Right renal cortex interstitium (tissue), 3 donors: ENCODE data around the gene DPT. TPM values are rescaled to one million over a fixed set of nuclear protein-coding genes. Genes with fewer than 3 reads are reported as not detected.

ENCODE experiments used
- DNase-seq, 3 donors: peaks; one replicate each; pipeline ENCODE4 v3.0.0-alpha.2; 2013; ENCODE audit warnings: low read depth in 3 of 3, low spot score in 2 of 3
- polyA plus RNA-seq, 3 donors: library from polyadenylated mRNA; unstranded; fragments of 120-200 nt; gene quantifications; one replicate each; pipeline ENCODE4 v1.2.1, GENCODE V29; 2013; ENCODE audit not compliant: insufficient read length in 3 of 3

The DPT gene
- polyA plus RNA-seq, 3 donors, result 0.10 TPM; not detected in 1

DNA sequence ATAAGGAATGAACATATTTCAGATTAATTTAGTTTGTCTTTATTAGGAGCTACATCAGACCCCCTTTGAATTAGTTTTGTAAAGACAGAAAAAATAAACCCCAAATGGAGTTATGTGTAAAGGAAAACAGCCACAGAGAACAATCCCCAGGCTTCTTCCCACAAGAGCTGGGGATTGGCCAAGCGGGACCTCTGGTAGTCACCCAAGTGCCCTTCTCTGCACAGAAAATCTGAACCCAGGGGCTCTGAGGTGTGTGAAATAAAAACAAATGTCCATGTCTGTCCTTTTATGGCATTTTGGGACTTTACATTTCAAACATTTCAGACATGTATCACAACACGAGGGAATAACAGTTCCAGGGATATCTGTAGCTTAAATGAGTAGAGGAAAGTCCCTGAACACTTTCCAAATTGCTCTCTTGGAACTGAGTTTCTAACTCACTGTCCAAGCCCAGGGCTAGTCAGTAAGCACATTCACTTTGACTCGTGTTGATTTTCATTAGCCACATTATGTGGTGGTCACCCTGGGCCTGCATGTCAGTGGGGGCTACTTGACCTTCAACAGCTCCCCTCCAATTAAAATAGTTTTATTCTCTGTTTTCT, 22.5 kb downstream of the DPT start:
- no peak for DNase-seq

DNA sequence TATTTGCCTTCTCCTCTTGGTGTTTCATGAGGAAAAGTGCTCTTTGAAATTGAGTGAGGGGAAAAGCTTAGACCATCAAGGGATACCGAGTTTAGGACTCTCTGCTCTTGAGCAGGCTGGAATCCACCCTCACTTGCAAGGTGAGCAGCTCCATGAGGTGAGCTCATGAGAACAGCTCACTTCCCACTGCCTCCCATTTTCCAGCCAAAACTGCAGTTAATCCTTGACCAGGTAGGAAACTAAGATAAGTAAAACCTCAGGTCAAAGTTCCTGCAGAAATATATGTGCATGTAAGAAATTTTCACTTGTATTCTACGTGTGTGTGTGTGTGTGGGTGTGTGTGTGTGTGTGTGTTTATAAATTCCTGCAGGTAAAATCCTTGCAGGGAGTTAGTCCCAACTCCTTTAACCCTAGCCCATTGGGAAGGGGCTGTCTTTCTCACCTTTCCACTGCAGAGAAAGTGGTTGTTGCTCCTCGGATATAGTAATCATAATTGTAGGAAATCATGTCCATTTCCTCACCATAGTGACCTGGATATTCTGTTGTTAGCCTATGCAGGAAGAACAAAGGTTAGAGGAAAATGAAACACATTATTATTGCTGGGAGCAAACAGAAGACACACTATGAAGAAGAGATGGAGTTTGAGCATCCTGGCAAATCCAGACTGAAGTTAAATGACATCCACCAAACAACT, 28.3 kb downstream of the DPT start:
- no peak for DNase-seq

DNA sequence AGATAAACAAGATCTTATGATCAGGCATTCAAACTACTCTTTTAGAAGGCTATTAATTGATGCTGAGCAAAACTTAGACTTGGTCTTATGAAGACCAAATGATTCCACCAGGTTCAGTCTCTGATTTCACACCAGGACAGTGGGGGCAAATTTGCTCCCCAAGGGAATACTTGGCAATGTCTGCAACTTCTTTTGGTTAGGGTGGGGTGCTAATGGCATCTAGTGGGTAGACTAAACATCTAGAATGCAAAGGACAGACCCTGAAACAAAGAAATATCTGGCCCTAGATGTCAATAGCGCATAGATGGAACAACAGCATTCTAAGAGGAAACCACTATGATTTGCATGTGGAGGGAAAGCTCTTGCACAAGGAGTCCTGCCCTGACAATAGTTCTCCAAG, 30.6 kb downstream of the DPT start:
- DNase-seq, result no peak

DNA sequence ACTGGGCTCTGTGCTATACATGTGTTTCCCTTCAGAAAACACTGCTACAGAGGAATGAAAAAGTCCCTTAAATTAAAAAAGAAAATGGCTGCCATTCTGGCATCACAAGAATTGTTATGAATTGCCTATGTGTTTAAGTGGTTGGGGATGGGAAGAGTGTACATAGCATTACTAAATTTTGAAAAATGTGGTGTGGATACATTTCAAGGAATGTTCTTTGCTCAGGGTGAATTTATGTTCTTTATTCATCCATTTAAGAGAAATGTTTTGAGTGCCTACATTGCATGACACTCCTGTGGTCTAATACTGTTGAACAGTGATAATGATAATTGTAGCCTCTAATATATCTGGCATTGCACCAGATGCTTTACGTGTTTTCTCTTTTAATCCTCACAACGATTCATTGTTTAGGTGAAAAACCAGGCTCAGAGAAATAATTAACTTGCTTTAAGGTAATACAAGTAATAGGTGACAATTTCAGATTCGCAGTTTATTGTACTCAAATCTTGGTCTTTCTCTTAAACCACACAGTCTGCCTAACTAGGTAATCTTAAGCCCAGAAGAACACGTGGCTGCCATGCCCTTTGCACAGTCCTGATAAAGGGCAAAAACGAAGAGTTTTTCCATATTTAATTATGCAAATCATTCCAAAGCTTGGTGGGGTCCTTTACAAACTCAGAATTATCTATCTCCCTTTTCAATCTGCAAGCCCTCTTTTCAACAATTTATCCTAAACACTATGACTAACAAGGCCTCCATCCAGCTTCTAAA, 31.5 kb downstream of the DPT start:
- DNase-seq, result no peak

DNA sequence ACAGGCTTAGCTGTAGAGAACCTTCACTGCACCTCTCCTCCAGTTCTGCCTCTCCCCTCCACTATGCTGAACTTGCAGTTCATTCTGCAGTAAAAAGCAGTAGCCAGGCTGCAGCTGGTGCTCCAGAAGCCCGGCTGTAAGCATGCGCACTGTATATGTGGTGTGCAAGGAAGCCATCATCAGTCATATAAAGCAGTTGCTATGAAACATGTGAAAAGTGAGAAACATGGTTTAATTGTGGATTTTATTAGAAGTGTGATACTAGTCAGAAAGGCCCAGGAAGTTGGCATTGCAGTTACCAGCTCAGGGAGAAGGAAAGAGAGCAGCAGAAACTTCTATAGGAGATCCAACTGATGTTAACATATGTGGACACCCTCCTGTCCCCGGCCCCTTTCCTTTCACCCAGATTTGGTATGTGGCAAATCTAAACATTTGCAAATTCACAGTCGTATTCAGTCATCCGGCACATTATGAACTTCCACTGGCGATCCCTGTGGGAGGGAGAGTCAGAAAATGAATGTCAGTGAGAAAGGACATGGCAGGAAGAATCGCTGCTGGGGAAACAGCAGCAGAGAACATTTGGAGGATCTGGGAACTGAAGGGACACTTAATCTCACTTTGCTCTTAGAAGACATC, 32.8 kb downstream of the DPT start:
- DNase-seq, result no peak

DNA sequence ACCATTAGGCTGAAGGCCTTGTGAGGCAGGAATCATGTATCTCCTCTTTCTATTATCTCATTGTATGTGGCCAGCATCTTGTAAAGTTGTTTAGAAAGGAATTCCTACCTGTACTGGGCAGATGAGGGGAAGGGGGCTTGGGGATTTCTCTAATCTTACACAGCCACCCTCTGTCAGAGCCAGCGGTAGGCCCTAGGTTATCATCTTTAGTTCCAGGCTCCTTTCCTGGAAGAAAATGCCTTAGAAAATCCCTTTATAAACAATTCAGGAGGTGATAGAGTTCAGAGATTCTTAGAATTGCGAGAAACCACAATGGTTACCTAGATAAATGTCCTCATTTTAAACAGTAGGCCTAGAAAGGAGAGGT, 35.2 kb downstream of the DPT start:
- no peak for DNase-seq

DNA sequence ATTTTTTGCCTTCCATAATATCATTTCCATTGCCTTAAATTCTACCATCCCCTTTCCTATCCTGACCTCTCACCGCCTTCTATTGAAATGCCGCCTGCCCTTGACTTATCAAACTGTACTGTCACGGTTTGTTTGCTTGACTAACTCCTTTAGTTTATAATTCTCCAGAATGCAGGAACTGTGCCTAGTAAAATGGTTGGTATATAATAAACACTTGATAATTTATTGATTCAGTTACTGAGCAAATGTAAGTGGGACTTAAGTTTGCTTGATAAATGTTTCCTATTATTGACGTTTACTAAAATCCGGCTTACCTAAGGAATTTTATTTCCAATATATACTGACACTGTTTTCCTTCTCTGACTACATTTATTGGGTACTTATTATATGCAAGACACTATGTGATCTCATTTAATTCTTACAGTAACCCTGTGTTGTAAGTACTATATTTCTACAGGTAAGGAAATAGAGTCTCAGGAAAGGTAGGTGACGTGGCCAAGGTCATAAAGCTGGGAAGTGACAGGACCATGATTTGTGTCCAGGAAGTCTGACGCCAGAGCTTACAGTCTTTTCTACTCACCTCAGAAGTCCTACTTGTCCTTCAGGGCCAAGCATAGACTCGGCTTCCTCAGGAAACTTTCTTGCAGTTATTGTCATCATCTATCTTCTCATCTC, 35.7 kb downstream of the DPT start:
- DNase-seq, result no peak

DNA sequence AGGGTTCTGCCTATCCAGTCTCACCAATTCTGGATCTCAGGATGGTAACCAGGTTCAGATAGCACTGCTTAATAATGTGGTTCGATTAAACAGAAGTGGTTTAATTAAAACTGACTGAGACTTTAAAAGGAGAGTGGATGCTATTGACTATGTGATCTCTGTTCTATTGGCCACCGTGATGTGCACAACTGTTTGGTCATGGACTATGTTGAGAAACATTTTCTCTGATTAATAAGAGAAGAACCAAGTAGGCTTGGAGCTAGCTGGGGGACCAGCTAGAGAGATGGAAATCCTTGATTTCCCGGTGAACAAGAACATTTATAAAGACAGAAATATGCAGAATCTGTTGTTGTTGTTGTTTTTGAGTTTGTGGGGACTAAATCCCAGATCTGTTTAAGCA, 36.5 kb downstream of the DPT start:
- no peak for DNase-seq

DNA sequence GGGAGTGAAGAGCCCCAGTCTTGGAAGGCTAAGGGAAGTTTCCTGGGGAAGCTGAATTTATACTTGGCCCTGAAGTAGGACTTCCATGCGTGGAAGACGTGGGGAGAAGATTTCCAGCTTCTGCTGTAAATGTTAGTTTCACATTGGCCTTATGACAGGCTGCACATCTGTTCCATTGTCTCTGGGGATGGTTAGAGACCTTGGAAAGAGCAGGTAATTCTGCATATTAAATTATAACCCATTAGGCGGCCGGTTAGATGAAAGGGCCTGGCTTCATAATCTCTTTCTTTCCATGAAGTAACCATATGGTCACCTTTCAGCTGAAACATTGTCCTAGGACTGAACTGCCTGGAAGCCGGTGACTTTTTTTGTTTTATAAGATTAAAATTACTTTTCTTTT, 37.5 kb downstream of the DPT start:
- DNase-seq, result no peak

DNA sequence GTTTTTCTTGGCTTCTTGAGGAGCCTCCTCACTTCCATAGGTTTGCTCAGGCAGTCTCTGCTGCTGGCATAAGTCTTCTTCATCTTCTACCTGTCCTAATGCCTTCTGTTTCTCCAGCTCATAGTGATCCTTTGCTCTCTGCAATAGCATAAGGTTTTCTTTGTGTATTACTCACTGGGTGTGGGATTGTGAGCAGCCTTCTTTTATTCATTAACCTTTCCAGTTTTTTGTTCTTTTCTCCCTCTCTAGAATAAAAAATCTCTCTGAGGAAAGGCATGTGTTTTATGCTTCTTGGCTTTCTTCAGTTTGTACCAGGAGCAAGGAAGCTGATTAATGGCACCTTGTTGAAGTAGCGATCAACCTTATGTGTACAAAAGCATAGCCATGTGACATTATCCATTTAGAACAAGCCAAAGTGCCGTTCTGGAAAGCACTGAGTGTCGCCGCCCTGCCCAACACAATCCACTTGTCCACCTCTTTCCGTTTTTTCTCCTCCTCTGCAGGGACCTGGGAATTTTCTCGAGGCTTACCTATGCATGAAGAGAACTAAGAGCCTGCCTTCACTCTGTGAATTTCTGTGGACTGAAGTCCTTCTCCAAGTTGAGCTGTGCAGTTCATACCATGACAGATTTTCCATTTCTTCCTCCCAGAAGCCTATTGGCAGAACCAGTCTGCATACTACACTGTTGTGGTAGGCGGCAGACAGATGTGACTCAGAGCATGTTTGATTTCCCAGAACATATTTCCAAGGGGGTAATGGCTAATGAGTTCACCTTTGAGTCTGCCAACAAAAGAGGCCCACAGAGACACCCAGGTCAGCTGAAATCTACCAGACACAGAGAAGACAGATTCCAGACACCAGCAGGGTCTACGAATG, 39.0 kb downstream of the DPT start:
- no peak for DNase-seq

DNA sequence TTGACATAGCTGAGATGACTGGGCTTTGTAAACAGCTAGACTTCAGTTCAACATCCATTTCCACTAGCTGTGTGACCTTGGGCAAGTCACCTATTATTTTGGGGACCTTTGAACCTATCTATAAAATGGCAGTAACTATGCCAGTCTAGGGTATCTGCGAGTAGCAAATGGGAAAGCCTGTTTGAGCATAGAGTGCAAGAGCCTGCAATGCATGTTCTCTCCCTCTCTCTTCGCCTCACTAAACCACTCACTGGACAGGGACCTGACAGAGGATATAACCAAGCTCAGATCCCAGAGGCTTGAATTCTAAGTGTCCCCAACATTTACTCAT, 39.7 kb downstream of the DPT start:
- DNase-seq, result no peak

DNA sequence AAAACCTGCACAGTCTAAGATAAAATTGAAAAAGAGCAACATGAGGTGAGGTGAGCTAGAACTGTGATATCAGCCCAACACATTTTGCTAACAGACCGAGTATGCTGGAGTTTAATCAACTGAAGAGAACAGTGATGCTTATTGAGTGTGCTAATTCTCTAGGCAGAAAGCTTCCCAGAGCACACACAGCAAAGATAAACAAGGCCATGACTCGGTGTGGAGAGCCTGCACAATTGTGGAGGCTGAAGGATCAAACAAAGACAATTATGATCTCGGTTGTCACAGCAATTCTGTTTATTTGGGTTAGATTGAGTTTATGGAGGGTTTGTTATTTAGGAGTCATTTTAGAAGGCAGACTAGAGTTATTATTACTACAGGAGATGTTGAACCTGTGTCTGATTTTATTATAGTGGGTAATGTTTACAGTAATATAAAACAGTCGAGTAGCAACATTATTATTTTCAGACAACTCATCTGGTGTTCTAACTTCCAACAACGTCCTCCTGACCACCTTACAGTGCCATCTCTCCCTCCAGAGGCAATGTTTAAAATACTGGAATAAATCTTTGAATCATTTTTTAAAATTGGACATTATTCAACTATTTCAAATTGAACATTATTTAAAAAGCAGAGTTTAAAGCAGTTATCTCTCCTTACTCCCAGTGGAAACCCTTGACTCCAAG, 40.2 kb downstream of the DPT start:
- no peak for DNase-seq

DNA sequence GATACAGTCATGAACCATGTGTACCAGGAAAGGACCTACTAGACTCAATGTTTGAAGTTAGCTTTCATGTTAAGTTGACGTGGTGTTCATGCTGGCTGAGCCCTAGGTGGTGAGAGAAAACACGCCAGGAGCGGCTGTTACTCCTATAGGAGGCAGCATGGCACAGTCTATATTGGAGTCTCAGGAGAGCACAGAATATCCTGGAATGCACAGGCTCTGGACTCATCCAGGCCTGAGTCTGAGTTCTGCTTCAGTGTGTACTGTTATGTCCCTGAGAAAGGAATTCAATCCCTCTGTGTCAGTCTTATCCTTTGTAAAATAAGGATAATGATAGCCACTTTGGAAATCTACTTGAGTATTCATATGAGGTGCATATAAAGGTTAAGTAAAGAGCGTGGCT, 41.2 kb downstream of the DPT start:
- no peak for DNase-seq

DNA sequence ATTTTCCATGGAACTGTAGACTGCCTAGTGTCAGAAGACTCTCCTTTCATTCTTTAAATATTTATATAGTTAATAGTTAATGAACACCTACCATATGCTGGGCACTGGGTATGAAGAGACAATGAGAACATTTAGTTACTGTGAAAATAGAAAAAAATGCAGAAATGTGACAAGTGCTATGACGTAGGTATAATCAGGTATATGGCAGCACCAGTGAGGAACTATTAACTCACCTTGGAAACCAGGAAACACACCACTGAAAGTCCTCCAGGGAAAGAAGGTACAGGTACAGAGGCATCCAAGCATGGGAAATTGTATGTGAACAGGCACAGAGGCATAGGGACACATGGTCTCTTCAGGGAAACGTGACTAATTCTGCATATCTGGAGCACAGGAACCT, 42.3 kb downstream of the DPT start:
- DNase-seq, result no peak

DNA sequence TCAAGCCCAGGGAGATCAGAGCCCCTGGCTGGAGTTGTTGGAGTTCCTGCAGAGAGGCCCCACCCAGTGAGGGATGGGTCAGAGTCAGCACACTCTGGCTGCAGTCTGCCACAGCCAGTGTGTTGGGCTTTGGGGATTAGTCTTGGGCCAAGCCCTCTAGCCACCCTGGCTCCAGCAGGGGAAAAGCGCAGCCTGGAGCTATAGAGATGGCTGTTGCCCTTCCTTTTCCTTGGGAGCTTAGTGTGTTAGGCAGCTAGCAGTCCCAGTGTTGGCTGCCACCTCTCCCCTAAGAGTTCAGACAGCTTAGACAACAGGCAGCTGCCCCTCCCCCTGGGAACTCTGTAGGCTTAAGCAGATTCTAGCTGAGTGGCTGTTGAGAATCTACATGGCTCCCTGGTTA, 45.1 kb downstream of the DPT start:
- DNase-seq, result no peak

DNA sequence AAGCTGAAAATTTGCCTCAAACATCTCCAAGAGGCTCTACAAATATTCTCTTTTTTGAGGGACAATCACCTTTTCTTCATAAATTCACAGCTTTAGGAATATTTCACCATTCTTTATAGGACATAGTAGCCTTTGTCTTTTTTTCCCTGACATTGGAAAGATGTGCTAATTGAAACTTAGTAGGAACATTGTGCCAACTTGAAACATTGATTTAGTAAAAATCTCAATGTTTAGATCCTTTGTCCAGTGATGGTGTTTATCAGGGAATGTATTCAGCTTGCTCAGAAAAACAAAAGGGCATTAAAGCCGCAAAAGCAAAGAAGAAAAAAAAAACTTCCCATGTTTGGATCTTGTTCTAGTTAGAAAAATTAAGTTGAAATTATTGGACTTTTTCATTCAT, 52.1 kb downstream of the DPT start:
- no peak for DNase-seq

DNA sequence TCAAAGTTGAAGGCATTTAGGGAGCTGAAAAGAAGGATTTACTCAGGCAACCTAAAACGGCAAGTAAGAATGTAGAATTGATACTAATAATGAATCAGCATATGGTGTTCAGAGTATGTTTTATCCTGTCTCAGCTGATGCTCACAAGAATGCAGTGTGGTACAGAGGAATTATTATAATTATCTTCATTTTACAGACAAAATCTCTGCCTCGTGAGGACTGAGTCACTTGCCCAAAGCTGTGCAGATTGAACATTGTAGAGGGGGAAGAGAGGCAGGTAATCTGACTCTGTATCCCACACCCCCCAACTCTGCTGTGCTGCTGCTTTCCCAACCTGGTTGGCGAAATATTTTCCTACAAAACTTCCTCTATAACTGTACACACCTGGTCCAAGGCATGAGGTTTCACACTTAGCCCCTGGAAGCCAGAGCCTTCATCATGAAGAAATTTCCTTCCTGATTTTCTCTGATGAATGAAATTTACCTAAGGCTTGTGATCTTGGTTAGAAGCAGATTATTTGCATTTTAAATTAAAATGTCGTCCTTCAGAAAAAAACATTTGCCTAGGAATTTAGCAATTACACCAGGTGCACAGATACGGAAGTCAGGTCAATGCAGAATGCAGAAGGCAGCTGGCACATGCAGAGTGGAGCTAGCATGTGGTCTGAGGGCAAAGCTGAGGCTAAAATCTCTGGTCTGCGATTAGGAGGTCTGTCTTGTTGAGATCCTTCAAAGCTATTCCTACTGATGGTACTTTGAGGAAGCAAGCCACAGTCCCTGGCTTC, 52.8 kb downstream of the DPT start:
- no peak for DNase-seq

DNA sequence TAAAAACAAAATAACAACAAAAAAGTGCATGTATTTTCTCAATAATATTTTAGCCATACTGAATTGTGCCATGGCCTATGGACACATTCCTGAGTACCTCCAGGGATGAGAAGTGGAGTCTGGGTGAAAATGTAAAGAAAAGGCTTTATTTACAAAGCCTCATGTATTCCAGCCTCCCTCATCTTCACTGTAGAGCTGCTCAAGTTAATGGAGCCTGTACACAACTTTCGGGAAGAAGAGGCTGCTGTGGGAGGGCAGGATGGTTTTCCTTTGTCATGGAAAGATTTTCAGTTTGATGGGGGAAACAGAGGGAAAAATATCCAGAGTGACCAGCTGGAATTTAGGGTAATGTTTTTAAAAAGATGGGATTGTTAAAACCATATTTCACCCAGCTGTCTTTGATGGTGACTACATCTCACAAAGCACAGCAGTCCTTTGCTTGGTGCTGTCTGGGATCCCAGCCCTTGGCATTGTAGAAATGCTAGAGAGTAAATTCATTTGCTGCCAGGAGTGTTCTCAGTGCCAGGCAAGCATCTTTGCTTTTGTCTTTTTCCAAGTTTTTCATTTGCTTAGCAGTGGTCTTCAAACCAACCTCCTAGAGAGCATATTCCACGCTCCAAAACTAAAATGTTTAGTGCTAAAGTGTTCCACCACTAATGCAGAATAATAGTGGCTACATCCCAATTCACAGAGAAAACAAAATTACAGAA, 54.9 kb downstream of the DPT start:
- no peak for DNase-seq
